DOHH2 (cell line): Measurements from ENCODE around the gene GAB3.

Experiments
- CTCF ChIP-seq: fragments of 200-600 bp; sonication (generic); IDR thresholded peaks from one replicate; pipeline ENCODE4 v1.5.1; 2014; ENCODE audit warnings: antibody characterized with exemption, mild to moderate bottlenecking, low read depth, low read length; ENCODE audit not compliant: poor library complexity, severe bottlenecking
- EZH2phosphoT487 ChIP-seq: fragments of 200-600 bp; sonication (generic); IDR thresholded peaks from 2 replicates; pipeline ENCODE4 v1.6.1; 2017; ENCODE audit warnings: borderline replicate concordance, mild to moderate bottlenecking, antibody characterized with exemption, low read length, moderate library complexity, mixed read lengths

DNA sequence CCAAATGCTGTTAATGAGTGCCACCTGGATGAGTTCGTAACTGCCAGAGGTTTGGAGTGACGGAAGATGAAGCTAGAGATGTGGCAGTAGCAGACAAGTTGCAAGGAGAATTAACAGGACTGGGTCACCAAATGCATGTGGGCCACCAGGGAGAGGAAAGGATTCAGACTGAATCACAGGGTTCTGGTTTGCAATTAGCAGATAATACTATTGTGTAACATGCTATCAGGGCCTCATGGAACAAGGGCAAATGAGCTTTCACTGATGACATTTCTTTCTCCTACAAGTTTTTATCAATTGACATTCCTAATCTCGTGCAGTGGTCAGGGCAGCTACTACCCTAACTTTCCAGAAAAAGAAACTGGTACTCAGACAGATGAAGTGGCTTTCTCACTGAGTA, 21.4 kb downstream of the GAB3 start:
- TF ChIP-seq CTCF (no peak), EZH2phosphoT487 (no peak)
